Endothelial cell of umbilical vein (primary cell): ENCODE data around the gene VANGL2. TPM values are rescaled to one million over a fixed set of nuclear protein-coding genes. Genes with fewer than 3 reads are reported as not detected.
A peak's percentile ranks its signal among the peaks of the same experiment; 100 is the strongest.

Experiments
- BruUV-seq: library from RNA; stranded (reverse); fragments of 400-500 nt; replicated peaks from 2 replicates; lab custom pipeline; 2021; lab: Mats Ljungman, UMichigan
- CTCF ChIA-PET: fragments of 300-600, 350-600 bp; sonication (Branson Sonifier 250); formaldehyde crosslinking; loops from one replicate; lab custom pipeline; 2021; ENCODE audit warnings: antibody characterized with exemption, inconsistent platforms; lab: Charles Lee
- POLR2A ChIA-PET: fragments of 300-600, 350-600 bp; sonication (Branson Sonifier 250); formaldehyde crosslinking; loops from one replicate; lab custom pipeline; 2021; ENCODE audit warnings: antibody characterized with exemption, inconsistent platforms; lab: Charles Lee
- DNase-seq: peaks from one replicate; pipeline ENCODE4 v3.0.0-alpha.2; 2011; ENCODE audit warnings: low read depth, low spot score
- FAIRE-seq: peaks from 2 replicates; lab custom pipeline; 2011; peaks lifted over from hg19 to GRCh38; lab: Jason Lieb, UNC
- H2AFZ ChIP-seq: 2 replicates; pipeline ENCODE4 v1.6.0; 2012; ENCODE audit warnings: low read depth, low read length, control low read depth, inconsistent platforms
- H3K27ac ChIP-seq: 2 replicates; pipeline ENCODE4 v1.5.1; 2011; ENCODE audit warnings: low read depth, mild to moderate bottlenecking, control low read depth, low read length, moderate library complexity; ENCODE audit not compliant: insufficient read depth
- H3K27me3 ChIP-seq, 2 experiments: 2 replicates each; pipeline versions ENCODE4 v1.6.0 to v1.6.1; 2011; ENCODE audit warnings: low read length in 2 of 2, mixed read lengths in 1 of 2; ENCODE audit not compliant: control insufficient read depth in 2 of 2, insufficient read depth in 2 of 2
- H3K36me3 ChIP-seq, 2 experiments: 2 replicates in 1 of 2; 3 replicates in 1 of 2; pipeline ENCODE4 v1.5.1; 2011; ENCODE audit warnings: low read length in 2 of 2, mild to moderate bottlenecking in 1 of 2, moderate library complexity in 1 of 2; ENCODE audit not compliant: control insufficient read depth in 2 of 2, insufficient read depth in 2 of 2; ENCODE audit errors: extremely low read depth in 1 of 2
- H3K4me1 ChIP-seq: 3 replicates; pipeline ENCODE4 v1.5.1; 2011; ENCODE audit warnings: mild to moderate bottlenecking, low read length; ENCODE audit not compliant: control insufficient read depth, insufficient read depth; ENCODE audit errors: extremely low read depth
- H3K4me2 ChIP-seq: 2 replicates; pipeline ENCODE4 v1.6.1; 2011; ENCODE audit warnings: low read length, control low read depth, mixed read lengths; ENCODE audit not compliant: insufficient read depth
- H3K4me3 ChIP-seq, 3 experiments: fragments of 200-600 bp in 1 of 3; sonication (generic), shearing (Covaris generic) in 1 of 3; replicated peaks in 1 of 3; 2 replicates each; pipeline ENCODE4 v1.5.1; 2011 to 2016; ENCODE audit warnings: control low read depth in 3 of 3, low read length in 3 of 3, mild to moderate bottlenecking in 2 of 3, inconsistent platforms in 1 of 3, low read depth in 1 of 3, moderate library complexity in 1 of 3; ENCODE audit not compliant: insufficient read depth in 1 of 3
- H3K79me2 ChIP-seq: 2 replicates; pipeline ENCODE4 v1.6.0; 2012; ENCODE audit warnings: low read length, inconsistent platforms; ENCODE audit not compliant: control insufficient read depth, insufficient read depth
- H3K9ac ChIP-seq: replicated peaks from 2 replicates; pipeline ENCODE3; 2011; ENCODE audit warnings: low read length, control low read depth; ENCODE audit not compliant: insufficient read depth; ENCODE audit errors: extremely low read depth
- H3K9me1 ChIP-seq: replicated peaks from 3 replicates; pipeline ENCODE4 v1.6.0; 2011; ENCODE audit warnings: mild to moderate bottlenecking, low read length; ENCODE audit not compliant: control insufficient read depth, insufficient read depth; ENCODE audit errors: extremely low read depth
- H3K9me3 ChIP-seq: replicated peaks from 2 replicates; pipeline ENCODE4 v1.5.1; 2012; ENCODE audit warnings: low read length, inconsistent platforms; ENCODE audit not compliant: control insufficient read depth, insufficient read depth
- H4K20me1 ChIP-seq: replicated peaks from 2 replicates; pipeline ENCODE3; 2011; ENCODE audit warnings: mild to moderate bottlenecking, low read length; ENCODE audit not compliant: control insufficient read depth, insufficient read depth; ENCODE audit errors: extremely low read depth
- EZH2 ChIP-seq: IDR thresholded peaks from 2 replicates; pipeline ENCODE4 v1.6.1; 2012; ENCODE audit warnings: borderline replicate concordance, low read depth, mild to moderate bottlenecking, moderate library complexity, low read length, inconsistent platforms; ENCODE audit not compliant: severe bottlenecking
- GATA2 ChIP-seq: IDR thresholded peaks from 2 replicates; pipeline ENCODE4 v1.7.0; 2011; ENCODE audit warnings: low read depth, mild to moderate bottlenecking, moderate library complexity, mixed read lengths, low read length; ENCODE audit not compliant: insufficient read length, insufficient read depth
- MYC ChIP-seq: IDR thresholded peaks from one replicate; pipeline ENCODE4 v1.6.1; 2011; ENCODE audit warnings: mild to moderate bottlenecking, low read depth, low read length
- POLR2A ChIP-seq: IDR thresholded peaks from 2 replicates; pipeline ENCODE4 v1.6.1; 2012; ENCODE audit warnings: low read depth, mild to moderate bottlenecking, control low read depth, low read length
- POLR2AphosphoS5 ChIP-seq: IDR thresholded peaks from 2 replicates; pipeline ENCODE4 v1.6.1; 2012; ENCODE audit warnings: low read depth, mild to moderate bottlenecking, control low read depth, low read length, moderate library complexity; ENCODE audit not compliant: insufficient read depth
- dilution Hi-C: fragments of 300-500 bp; cut with MboI; formaldehyde crosslinking; loops from one replicate; pipeline ENCODE4 v1.15.0; 2019; ENCODE audit warnings: low sequenced_read_pairs; ENCODE audit not compliant: extremely low pct_ligation_motif_present
- intact Hi-C: fragments of 100-400 bp; cut with micrococcal nuclease; formaldehyde crosslinking; loops from one replicate; pipeline ENCODE4 v1.10.0; 2022
- polyA plus RNA-seq, 4 experiments: library from polyadenylated mRNA; depleted of rRNA in 3 of 4; stranded (reverse) in 3 of 4; unstranded in 1 of 4; fragments of >200 nt; gene quantifications; 2 replicates each; pipeline versions ENCODE4 v1.2.1 to v1.2.3, GENCODE V29; 2011 to 2012; ENCODE audit warnings: missing spikeins in 1 of 4
- total RNA-seq: library from RNA; stranded (reverse); gene quantifications from 2 replicates; pipeline ENCODE4 v1.2.3, GENCODE V29; 2021
- TF ChIP-seq, protein P1 (sequence below): IDR thresholded peaks from 2 replicates; pipeline ENCODE4 v1.6.1; 2011; ENCODE audit not compliant: insufficient read depth, insufficient read length
- TF ChIP-seq, protein P2 (sequence below), 2 donors: IDR thresholded peaks; 1 replicate in 1 of 2; 2 replicates in 1 of 2; pipeline ENCODE4 v1.5.1; 2011; ENCODE audit warnings: low read length in 2 of 2, mild to moderate bottlenecking in 2 of 2, moderate library complexity in 2 of 2, control low read depth in 1 of 2, inconsistent platforms in 1 of 2, low read depth in 1 of 2; ENCODE audit not compliant: insufficient read depth in 1 of 2; ENCODE audit errors: extremely low read depth in 1 of 2

The VANGL2 gene
- total and polyA plus RNA-seq, 2 donors (not counting 3 experiments of a cell fraction or from before 2014, with no cell fraction given), result 0.01 TPM; not detected in 1

DNA sequence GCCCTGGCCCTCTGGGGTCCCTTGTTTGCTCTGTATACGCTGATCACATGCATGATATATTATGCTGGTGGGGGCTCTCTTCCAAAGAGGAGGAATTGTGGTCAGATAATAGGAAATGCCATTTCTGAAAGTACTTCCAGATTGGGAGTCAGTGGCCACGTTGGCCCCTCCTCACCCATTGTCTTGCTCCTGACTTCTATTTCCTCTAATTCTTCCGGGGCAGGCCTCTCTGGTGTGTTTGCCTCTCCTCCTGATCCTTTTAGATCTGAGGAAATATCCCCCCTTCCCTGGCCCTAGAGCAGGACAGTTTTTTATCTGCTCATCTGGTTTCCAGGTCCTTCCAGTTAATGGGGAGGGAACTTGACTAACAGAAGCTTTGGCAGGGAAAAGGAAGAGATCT, 2.9 kb downstream of the VANGL2 start:
- Histone ChIP-seq H3K36me3 (no peaks in the 10 kb centered on the region), H3K4me1 (peaks cover 13% of the 10 kb centered on the region), H3K9ac (no peak overlapping the region), H3K9me1 (no peaks in the 10 kb centered on the region), H4K20me1 (no peaks in the 10 kb centered on the region), H3K4me3 (no peak overlapping the region), H2AFZ (no peak overlapping the region), H3K9me3 (no peaks in the 10 kb centered on the region), H3K27ac (no peak overlapping the region), H3K27me3 (peaks cover 73 to 82% of the 10 kb centered on the region in 2 experiments), H3K4me2 (no peak overlapping the region), H3K79me2 (no peaks in the 10 kb centered on the region)
- dilution Hi-C loops (no loop called here), intact Hi-C loops (no loop called here)
- no TSS peak for BruUV-seq
- ChIA-PET POLR2A (no interaction called here), CTCF (interaction anchor here (0.9 kb wide), 1 partner anchor 9 kb away, joined by 3 read pairs; no protein-coding TSS in a partner anchor)
- DNase-seq (peak; percentile 37), FAIRE-seq (peak; percentile 97)
- TF ChIP-seq GATA2 (peak; percentile 79), EZH2 (no peak), POLR2AphosphoS5 (peak; percentile 86), MYC (no peak), POLR2A (no peak)
- TF ChIP-seq, protein P1, sequence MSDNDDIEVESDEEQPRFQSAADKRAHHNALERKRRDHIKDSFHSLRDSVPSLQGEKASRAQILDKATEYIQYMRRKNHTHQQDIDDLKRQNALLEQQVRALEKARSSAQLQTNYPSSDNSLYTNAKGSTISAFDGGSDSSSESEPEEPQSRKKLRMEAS, result no peak
- TF ChIP-seq, protein P2, sequence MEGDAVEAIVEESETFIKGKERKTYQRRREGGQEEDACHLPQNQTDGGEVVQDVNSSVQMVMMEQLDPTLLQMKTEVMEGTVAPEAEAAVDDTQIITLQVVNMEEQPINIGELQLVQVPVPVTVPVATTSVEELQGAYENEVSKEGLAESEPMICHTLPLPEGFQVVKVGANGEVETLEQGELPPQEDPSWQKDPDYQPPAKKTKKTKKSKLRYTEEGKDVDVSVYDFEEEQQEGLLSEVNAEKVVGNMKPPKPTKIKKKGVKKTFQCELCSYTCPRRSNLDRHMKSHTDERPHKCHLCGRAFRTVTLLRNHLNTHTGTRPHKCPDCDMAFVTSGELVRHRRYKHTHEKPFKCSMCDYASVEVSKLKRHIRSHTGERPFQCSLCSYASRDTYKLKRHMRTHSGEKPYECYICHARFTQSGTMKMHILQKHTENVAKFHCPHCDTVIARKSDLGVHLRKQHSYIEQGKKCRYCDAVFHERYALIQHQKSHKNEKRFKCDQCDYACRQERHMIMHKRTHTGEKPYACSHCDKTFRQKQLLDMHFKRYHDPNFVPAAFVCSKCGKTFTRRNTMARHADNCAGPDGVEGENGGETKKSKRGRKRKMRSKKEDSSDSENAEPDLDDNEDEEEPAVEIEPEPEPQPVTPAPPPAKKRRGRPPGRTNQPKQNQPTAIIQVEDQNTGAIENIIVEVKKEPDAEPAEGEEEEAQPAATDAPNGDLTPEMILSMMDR (IDR thresholded peaks at IDR 0.05; ENCODE audit: extremely low read depth in 1 of 2, insufficient read depth in 1 of 2, low read depth in 1 of 2, low read length in 2 of 2), result no peak
